NAMALWA (cell line): ENCODE results near the gene MYL3.

Experiments
- DNase-seq: peaks from one replicate; pipeline ENCODE4 v3.0.0-alpha.2; 2015; ENCODE audit warnings: low spot score

Gene MYL3

DNA sequence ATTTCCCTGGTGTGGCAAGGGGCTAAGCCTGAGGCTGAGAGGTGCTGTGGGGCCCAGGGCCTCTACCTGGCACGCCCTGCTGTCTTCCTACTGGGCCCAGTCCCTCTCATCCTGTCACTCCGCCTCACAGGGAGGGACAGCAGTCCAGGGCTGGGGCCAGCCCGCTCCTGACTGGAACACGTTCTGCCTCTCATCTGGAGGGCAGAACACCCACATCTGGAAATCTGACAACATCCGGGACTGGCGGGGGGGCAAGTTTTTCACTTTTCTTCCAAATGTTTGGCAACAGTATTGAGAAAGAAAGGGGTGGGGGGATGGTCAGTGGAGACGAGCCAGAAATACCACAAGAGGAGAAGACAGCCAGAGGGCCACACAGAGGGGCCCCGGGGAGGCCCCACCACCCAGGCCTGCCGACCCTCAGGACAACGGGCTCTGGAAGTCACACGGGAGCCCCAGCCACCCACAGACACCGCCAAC is 1.8 kb upstream of the MYL3 start:
- no peak for DNase-seq

DNA sequence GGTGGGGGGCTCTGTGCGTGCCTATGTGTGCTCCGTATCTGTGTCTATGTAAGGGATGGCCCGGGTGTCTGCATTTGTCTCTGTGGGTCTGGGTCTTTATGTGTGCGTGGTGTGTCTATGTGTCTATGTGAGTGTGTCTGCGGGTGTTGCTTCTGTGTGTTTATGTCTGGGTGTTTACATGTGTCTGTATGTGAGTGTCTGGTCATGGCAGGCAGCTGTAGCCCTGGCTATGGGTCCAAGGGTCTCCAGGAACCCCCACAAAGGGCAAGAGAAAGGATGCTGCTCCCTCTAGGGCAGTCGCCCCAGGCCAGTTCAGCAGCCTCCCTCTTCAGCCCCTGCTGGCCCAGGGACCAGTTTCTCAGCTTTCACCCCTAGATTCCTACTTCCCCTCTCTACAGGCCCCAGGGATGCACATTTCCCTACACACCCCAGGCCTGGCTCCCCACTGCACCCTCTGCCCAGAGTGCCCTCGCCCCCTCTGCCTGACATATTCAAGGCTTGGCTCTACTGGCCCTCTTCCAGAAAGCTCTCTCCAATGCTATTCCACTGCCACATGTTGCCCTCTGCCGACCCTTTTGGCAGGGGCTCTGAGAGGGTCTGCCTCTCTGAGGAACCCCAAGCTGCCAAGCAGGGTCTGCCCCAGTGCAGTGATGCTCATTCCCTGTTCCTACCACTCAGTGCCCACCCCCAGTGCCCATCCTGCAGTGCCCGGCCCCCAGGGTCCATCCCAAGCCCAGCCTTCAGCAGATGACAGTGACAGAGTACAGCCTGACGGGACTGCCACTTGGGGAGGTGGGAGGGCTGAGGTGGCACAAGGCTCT is 1.0 kb upstream of the MYL3 start:
- DNase-seq = no peak

DNA sequence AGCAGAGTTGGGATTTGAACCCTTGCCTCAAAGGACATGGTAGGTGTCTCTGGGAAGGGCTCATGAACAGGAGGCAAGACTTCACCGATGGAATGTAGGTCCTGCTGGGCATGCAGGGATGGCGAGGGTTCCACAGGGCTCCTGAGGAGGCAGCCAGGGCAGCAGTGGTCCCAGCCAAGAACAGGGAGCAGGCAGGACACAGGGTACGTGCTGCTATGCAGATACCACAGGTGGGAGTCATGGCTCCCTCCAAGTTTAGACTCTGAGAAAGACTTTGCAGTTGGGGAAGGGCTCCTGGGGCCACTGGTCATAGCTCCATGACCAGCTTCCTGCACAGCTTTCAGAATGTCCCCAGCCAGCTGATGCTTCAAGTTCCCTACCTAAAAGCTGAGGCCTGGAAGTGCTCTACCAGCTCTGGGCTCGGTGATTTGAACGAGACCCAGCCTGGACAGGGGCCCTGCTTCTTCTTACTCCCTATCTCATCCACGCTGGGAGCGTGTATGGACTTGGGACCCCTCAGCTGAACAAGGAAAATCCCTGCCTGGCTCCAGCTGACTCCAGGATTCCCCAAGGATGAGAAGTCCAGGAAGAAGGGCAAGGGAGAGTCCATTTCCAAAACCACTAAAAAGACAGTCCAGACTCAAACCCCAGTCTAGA is 747 bp downstream of the MYL3 start:
- DNase-seq = no peak

DNA sequence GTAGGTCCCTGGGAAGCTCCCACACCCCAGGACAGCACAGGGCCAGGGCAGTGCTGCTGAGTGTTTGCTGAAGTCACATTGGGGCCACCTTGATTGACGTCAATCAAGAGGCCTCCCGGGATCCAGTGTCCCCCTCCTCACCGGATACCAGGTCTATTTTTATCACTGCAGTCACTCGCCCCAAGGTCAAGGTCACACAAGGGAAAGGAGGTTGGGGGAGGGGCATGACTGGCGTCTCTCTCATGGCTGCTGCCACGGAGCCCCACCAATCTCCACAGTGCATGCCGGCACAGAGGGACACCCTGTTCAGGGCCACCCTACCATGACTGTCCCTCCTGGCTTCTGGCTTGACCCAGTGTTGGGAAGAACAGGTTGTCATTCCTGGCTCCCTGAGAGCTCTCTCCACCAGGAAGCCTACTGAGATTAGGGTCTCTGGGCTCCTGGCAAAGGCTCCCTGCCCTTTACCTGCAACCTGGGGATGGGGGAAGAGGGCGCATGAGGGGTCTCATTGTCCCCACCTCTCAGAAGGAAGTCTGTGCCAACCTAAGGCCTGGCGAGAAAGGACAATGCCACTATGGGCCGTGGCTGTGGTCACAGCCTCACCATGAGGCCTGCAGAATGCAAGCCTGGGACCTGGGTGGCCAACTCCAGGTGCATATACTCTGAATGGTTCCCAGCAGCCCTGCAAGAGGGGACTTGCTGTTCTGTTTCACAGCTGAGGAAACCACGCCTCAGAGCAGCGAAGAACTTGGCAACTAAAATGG is 1.5 kb downstream of the MYL3 start:
- no peak for DNase-seq

DNA sequence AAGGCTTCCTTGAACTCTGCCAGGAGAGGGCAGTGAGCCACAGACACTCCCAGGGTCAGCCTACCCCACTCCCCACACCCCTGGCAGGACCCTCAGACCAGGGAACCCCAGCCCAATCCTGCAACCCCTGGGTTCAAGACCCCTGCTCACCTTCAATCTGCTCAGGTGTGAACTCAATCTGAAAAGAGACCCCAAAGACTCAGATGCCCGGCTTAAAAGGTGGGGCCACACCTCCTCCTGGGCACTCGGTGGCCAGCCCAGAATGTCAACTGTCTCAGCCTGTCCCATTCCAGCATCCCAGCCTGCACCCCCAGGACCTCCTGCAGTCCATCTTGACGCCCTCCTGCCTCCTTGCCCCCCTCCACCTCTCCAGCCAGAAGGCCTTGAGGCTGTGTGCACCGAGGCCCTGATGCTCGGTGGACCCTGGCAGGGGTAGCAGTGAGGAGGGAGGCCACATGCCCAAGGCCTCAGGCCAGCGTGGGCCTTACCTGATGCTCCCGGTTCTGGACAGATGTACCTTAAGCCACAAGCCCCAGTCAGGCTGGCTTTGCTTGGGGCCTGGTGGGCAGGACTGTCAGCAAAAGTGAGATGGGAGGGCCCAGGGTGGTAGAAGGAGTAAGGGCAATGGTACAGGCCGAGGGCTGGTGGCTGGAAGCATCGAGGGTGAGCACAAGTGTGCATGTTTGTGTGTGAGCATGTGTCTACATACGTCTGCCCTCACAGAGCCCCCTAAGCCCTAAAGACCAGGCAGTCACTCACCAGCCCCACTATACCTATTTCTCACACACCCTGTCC is 2.2 kb downstream of the MYL3 start:
- no peak for DNase-seq

DNA sequence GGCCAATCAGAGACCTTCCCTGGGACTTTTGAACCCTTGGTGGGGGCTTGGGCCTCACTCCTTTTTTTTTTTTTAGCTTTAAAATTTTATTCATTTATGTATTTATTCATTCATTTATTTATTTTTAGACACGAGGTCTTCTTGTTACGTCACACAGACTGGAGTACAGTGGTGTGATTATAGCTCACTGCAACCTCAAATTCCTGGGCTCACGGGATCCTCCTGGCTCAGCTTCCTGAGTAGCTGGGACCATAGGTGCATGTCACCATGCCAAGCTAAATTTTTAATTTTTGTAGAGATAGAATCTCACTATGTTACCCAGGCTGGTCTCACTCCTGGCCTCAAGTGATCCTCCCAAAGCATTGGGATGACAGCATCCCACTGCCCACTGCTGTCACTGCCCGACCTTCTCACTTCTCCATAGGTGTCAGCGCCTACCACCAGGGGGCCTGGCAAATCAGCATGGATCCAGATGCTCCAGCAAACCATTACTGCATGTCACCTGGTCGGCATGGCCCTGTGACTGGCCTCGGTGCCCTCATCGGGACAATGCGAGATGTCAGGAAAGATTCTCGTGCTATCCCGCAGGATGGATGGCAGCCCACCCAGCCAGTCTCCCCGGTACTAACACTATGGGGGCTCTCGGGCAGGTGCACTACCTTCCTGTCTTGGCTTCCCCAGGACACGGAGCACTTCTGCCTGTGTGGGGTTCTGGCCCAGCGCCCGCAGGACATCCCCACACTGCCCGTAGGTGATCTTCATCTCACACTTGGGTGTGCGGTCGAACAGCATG is 3.0 kb downstream of the MYL3 start:
- DNase-seq = peak; percentile 19

DNA sequence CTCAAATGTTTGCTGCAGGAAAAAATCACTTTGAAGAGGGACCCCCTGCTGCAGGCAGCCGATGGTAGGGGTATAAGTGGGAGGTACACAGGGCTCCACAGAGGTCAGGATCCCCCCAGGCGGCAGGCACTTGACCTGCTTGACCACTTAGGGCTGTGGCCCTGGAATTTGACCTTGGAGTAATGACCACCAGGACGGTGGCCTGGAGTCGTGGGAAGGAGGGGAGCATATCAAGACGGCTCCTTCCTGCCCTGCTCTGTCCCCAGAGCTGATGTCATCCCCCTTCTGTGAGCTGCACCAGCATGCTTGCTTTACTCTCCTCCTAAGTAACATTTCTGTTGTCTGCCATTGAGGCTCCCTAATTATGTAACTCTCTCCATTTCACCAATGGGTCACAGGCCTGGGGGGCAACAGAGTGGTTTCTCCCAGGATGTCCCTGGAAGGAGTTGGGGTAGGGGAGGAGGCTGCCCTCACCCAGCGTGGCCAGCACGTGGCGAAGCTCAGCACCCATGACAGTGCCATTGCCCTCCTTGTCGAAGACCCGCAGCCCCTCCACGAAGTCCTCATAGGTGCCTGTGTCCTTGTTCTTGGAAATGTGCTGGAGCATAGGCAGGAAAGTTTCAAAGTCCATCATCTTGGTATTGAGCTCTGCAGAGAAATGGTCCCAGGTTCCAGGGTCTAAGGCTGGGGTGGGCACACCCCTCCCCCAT is 4.1 kb downstream of the MYL3 start:
- DNase-seq = no peak

DNA sequence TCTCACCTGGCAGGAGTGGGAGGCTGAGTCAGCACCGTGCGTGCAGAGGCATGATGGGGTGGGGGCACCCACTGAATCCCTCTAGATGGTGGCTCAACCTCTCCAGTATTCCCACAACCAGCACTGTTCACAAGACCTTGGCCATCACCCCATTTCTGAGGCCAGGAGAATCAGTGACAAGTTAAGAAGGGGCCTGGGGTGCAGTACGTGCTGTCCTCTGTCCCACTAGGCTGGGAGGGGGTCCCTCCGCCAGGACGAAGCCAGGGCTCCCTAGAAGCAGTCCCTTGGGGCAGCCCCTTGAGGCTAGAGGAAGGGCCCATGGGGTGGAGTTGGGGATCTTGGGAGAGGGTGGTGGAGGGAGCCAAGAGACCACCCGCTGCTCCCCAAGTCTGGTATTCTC is 4.8 kb downstream of the MYL3 start:
- no peak for DNase-seq

DNA sequence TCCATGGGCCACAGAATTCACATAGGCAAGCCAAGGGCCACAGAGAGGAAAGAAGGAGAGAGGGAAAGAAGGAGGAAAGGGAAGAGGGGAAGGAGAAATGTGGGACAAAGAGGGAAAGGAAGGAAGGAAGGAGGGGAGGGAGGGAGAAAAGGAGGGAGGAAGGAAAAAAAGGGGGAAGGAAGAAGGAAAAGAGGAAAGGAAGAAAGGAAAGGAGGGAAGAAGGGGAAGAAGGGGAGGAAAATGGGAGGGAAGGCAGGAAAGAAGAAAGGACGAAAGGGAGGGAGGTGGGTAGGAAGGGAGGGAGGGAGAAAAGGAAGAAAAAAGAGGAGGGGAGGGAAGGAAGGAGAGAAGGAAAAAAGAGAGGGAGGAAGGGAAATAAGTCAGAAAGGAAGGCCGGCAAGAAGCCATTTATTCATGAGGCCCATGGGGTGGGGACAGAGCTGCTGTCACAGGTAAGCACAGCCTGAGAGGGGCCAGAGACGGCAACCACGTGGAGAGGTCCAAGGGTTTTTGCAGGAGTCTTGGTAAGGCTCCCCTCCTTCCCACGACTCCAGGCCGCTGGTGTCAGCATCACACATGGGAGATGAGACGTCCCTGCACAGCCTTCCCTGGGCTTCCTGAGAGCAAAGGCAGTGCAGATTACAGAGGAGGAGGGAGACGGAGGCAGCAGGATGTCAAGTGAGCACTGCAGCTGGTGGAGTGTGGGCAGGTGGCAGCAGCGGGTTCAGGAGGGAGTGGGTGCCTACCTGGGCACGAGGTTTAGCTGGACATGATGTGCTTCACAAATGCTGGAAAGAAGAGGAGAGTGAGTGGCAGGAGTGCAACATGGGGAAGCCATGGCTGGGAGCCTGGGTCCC is 5.5 kb downstream of the MYL3 start:
- DNase-seq = no peak

DNA sequence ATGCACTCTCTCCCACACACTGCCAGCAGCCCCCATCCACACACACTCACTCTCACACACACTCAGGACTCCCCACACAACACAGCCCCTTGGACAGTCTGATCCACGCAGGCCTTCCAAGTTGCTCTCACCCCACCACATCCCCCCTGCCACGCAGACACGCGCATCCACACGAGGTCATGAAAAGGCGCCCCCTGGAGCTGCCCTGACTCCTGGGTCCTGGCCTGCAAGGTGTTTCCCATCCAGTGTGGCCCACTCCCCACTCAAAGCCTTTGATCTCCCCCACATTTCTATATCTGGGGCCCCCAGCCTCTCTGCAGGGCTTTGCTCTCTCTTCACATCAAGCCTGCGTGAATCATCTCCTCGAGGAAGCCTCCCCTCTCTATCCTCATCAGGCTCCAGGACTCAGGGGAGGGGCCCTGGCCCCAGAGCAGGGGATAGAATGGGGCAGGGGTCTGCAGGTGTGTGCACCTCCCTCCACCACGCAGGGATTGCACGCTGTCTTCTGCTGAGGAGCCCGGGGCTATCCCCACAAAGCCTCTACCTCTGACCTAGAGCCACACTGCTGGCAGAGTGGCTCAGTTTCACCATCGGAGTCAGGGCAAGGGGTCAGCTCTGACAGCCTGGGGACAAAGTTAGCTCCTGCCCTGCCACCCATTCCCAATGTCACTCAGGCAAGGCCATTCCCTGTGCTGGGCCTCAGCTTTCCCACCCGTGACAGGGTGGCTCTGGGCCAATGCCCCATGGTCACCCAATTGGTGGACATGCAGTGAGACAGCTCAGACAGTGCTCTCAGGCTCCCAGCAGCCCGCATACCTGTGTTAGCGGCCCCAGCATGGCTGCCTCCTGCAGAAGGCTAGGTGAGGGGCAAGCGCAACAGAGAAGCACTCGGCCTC is 6.4 kb downstream of the MYL3 start:
- no peak for DNase-seq

DNA sequence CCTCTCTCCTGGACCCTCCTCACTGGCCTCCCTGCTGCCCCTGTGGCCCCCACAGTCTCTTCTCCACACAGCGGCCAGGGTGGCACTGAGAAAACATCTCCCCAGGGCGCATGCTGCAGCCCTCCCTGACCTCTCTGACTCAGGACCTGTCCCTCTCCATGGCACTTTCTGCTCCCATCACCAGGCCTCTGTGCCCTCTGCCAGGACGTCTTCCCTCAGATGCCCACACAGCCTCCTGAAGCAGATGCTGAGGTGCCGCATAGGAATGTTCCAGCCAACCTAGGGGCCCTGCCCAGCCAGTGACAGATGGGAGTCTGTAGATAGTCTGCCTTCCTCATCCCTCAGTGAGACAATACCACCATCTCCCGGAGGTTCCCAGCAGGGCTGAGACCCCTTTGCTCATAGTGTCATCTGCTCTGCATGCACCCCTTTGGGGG is 8.7 kb downstream of the MYL3 start:
- DNase-seq = no peak

DNA sequence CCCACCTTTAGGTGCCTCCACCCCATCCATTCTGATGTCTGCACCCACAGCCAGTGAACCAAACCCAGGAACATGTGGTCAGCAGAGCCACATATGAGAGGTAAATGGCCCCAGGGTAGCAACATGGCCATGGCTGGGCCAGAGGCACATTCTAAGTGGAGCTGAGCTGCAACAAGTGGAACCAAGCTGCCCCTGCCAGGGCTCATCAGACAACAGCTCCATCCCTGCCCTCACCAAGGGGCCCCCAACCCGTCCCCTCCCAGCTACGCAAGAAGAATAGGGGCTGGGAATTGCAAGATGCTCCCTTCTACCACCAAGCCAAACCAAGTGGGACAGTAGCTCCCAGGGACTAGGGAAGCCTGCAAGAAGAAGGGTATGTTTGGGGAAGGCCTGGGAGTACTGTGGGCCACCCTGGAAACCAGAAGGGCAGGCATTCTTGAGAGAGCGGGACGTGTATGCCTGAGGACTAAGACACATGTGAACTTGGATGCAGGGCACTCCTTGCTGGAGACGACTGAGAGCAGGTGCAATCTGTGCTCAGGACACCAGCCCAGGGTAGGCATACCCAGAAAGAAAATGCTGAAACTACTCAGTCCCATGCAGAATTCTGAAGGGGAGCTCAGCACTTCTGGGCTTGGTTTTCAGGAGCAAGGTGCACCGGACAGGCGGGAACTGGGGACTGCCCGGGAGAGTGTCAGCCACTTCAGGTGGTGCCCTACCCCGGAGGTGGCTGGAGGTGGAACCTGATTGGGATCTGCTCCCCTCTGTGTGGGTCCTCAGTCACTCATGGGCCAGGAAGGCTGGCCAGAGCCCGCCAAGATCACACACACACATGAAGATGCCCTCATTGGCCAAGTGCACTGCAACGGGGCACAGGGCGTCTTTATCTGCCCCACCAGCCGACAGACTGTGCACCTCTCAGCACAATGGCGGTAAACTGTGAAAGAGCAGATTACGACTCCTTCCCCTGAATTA is 9.5 kb downstream of the MYL3 start:
- DNase-seq = no peak

DNA sequence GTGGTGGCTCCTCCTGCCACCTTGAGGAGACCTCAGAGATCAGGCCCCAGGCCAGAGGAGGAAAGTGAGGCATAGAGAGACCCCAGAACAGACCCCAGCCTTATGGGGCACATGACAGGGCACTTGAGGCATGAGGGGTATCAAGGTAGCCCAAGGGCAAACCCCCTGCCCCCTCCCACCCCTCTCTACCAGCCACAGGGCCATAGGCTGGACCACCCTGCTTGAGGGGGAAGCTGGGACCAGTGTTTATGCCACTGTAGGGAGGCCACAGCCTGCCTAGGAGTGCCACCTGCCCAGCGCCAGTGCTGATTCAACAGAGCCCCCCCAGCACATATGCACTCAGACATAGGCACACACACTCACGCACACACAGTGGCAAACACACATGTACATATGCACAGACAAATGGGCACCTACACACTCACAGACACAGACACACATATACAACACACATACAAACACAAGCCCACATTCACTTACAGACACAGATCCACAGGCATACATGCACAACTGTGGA is 10.3 kb downstream of the MYL3 start:
- DNase-seq = no peak

DNA sequence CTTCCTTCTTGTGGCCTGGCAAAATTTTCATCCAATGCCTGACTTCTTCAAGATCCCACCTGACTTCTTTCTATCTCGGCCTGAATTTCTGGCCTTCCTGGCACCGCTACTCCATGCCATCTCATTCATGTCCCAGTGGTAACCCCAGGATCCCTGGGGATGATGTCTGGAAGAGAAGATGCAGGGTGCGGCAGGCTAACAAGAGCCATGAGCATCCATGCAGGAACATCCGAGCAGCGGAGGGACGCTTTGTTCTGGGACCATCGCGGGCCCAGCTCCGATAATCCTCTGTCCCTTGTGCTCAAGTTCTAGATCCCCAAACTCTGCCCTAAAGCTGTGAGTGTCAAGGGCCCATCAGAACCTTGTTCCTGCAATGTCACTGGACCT is 10.9 kb downstream of the MYL3 start:
- no peak for DNase-seq

DNA sequence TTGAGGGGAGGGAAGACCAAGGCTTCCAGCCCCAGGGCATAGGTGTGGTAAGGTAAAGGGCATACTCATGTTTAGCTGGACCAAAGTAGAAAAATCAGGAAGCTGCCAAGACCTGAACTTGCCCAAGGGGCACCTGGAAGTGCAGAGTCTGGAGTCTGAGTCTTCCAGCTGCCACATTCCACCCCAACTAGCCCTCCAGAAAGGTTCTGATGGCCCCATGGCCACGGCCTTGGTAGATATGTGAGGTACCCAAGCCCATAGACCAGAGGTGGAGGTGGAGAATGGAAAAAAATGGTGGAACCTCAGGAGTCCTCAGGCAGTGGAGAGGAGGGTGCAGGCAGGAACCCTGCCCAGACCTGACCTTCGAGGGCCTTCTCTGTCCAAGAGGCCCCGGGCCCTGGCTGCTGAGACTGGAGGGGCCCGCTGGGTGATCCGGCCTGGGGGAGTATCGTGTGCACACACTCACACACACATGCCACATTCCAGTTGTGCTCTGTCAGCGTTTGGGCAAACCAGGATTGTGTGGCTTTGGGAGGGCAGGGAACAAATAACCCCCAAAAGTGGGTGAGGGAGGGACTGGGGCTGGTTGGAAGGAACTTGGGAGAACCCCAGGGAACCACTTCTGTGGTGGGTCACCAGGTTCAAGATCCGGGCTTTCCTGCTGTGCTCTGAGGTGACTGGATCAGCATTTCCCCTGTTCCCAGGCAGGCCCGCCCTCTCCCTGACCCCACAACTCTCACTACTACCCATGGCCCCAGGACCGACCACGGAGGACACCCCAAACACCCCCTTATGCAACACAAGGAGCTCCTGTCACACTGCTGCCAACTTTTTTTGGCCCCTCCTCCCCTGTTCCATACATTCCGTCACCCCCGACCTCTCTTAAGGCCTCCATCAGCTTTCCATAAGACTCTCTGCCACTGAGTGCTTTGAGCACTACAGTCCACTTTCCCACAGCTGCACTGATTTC is 11.6 kb downstream of the MYL3 start:
- no peak for DNase-seq

DNA sequence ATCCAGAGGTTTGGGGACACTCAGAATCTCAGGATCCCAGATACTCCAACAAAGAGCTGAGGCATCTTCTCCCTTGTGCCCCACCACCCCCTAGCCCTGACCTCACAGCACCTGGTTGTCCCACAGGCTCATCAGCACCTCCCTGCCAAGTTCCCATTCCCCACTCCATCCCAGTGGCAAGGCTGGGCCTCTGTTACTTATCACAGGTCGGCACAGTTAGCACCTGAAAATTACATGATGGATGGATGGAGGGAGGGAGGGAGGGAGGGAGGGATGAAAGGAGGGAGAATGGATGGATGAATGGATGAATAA is 12.8 kb downstream of the MYL3 start:
- no peak for DNase-seq
